ENCODE data around the gene BBS1. TPM values are rescaled to one million over a fixed set of nuclear protein-coding genes. Genes with fewer than 3 reads are reported as not detected.
A peak's percentile ranks its signal among the peaks of the same experiment; 100 is the strongest.
"Not testable (repeated sequence)": the region's sequence is repeated elsewhere in the genome, so short reads cannot be mapped to it uniquely, and the experiment has no call there.

Gene BBS1
- 14.4 and 16.4 TPM in 2 replicates for polyA plus RNA-seq (2013)

- peaks cover 2% of the 10 kb centered on the region for H3K9me3 ChIP-seq (ENCODE audit: insufficient read depth, low read depth, low read length)
- peak within 1 kb of the TSS; percentile 63 for H4K91ac ChIP-seq (ENCODE audit: low read depth, low read length)
- H3K36me3 ChIP-seq (ENCODE audit: control insufficient read depth in 1 of 2, insufficient read depth in 2 of 2, low read length in 2 of 2), result peaks cover 18 to 27% of the 10 kb centered on the region in 2 experiments
- peaks cover 2% of the 10 kb centered on the region for H3K79me1 ChIP-seq (ENCODE audit: low read length)
- H2BK12ac ChIP-seq (ENCODE audit: low read length), result no peak within 1 kb of the TSS
- WGBS (ENCODE audit: extremely low coverage, insufficient coverage, insufficient read length), result no CpG with 5 or more reads among the region's 31 CpGs
- H3K27me3 ChIP-seq (ENCODE audit: insufficient read depth, low read length), result no peaks in the 10 kb centered on the region
- peak within 1 kb of the TSS; percentile 53 for H2AFZ ChIP-seq (ENCODE audit: insufficient read depth, low read length, poor library complexity)
- H3K18ac ChIP-seq (ENCODE audit: low read length), result peak within 1 kb of the TSS; percentile 50
- H3K9ac ChIP-seq (ENCODE audit: low read length), result peak within 1 kb of the TSS; percentile 81
- peak; percentile 78 to 91 for DNase-seq
- peak within 1 kb of the TSS; percentile 26 for H3K14ac ChIP-seq (ENCODE audit: low read length)
- peak within 1 kb of the TSS; percentile 85 for H2AK5ac ChIP-seq (ENCODE audit: low read length)
- peak within 1 kb of the TSS; percentile 64 for H3K27ac ChIP-seq (ENCODE audit: low read depth, low read length)
- peaks cover 3 to 4% of the 10 kb centered on the region in 2 experiments for H3K4me1 ChIP-seq (ENCODE audit: control insufficient read depth in 1 of 2, insufficient read depth in 2 of 2, low read length in 2 of 2)
- peak within 1 kb of the TSS; percentile 86 for H4K12ac ChIP-seq (ENCODE audit: low read depth, low read length)
- H3K4ac ChIP-seq (ENCODE audit: low read depth, low read length), result peak within 1 kb of the TSS; percentile 73
- peak within 1 kb of the TSS; percentile 86 for H3K4me3 ChIP-seq (ENCODE audit: low read depth, low read length)
- H3K79me2 ChIP-seq (ENCODE audit: control insufficient read depth, insufficient read depth, low read length, poor library complexity), result peaks cover 3% of the 10 kb centered on the region
- H2BK120ac ChIP-seq (ENCODE audit: insufficient read depth, low read length, poor library complexity), result peak within 1 kb of the TSS; percentile 13
- H3K4me2 ChIP-seq (ENCODE audit: low read length), result peak within 1 kb of the TSS; percentile 84
- no peak within 1 kb of the TSS for H3K23ac ChIP-seq (ENCODE audit: low read length)
- H2BK5ac ChIP-seq (ENCODE audit: low read depth, low read length, poor library complexity), result peak within 1 kb of the TSS; percentile 24
- H4K8ac ChIP-seq (ENCODE audit: low read depth, low read length), result peak within 1 kb of the TSS; percentile 94
These were observed at the start of gene BBS1 for GRCh38 chr11:66510271-66510989. Gene BBS1 (plus strand): TSS chr11:66510635. CDS start chr11:66510660, 25 bp downstream.

GRCh38 chr11:66462010-66462409 is 48.4 kb upstream of the BBS1 start:
- Histone ChIP-seq H2AK5ac (ENCODE audit: low read length) (no peak overlapping the region), H4K12ac (ENCODE audit: low read depth, low read length) (no peak overlapping the region), H4K91ac (ENCODE audit: low read depth, low read length) (no peak overlapping the region), H3K79me2 (ENCODE audit: control insufficient read depth, insufficient read depth, low read length, poor library complexity) (peaks cover under 1% of the 10 kb centered on the region), H3K18ac (ENCODE audit: low read length) (no peak overlapping the region), H3K14ac (ENCODE audit: low read length) (no peak overlapping the region), H3K4me2 (ENCODE audit: low read length) (no peak overlapping the region), H3K36me3 (ENCODE audit: control insufficient read depth in 1 of 2, insufficient read depth in 2 of 2, low read length in 2 of 2) (no peaks in the 10 kb centered on the region), H3K4ac (ENCODE audit: low read depth, low read length) (no peak overlapping the region), H3K9ac (ENCODE audit: low read length) (no peak overlapping the region), H3K79me1 (ENCODE audit: low read length) (peaks cover 4% of the 10 kb centered on the region), H3K23ac (ENCODE audit: low read length) (no peak overlapping the region), H4K8ac (ENCODE audit: low read depth, low read length) (no peak overlapping the region), H2BK5ac (ENCODE audit: low read depth, low read length, poor library complexity) (no peak overlapping the region), H3K9me3 (ENCODE audit: insufficient read depth, low read depth, low read length) (no peaks in the 10 kb centered on the region), H3K27ac (ENCODE audit: low read depth, low read length) (no peak overlapping the region), H3K4me3 (ENCODE audit: low read depth, low read length) (no peak overlapping the region), H2AFZ (ENCODE audit: insufficient read depth, low read length, poor library complexity) (no peak overlapping the region), H2BK120ac (ENCODE audit: insufficient read depth, low read length, poor library complexity) (no peak overlapping the region), H2BK12ac (ENCODE audit: low read length) (no peak overlapping the region), H3K4me1 (ENCODE audit: control insufficient read depth in 1 of 2, insufficient read depth in 2 of 2, low read length in 2 of 2) (peaks cover 2 to 4% of the 10 kb centered on the region in 2 experiments), H3K27me3 (ENCODE audit: insufficient read depth, low read length) (no peaks in the 10 kb centered on the region)
- DNase-seq, result no peak

GRCh38 chr11:66462911-66463310 is 47.5 kb upstream of the BBS1 start:
- Histone ChIP-seq H2BK5ac (ENCODE audit: low read depth, low read length, poor library complexity) (no peak overlapping the region), H3K9ac (ENCODE audit: low read length) (no peak overlapping the region), H3K4me2 (ENCODE audit: low read length) (no peak overlapping the region), H3K27ac (ENCODE audit: low read depth, low read length) (no peak overlapping the region), H4K8ac (ENCODE audit: low read depth, low read length) (no peak overlapping the region), H3K36me3 (ENCODE audit: control insufficient read depth in 1 of 2, insufficient read depth in 2 of 2, low read length in 2 of 2) (no peaks in the 10 kb centered on the region), H3K4me3 (ENCODE audit: low read depth, low read length) (no peak overlapping the region), H3K79me2 (ENCODE audit: control insufficient read depth, insufficient read depth, low read length, poor library complexity) (peaks cover 4% of the 10 kb centered on the region), H3K18ac (ENCODE audit: low read length) (no peak overlapping the region), H2BK120ac (ENCODE audit: insufficient read depth, low read length, poor library complexity) (no peak overlapping the region), H3K79me1 (ENCODE audit: low read length) (peaks cover 9% of the 10 kb centered on the region), H3K4ac (ENCODE audit: low read depth, low read length) (no peak overlapping the region), H2AK5ac (ENCODE audit: low read length) (no peak overlapping the region), H3K9me3 (ENCODE audit: insufficient read depth, low read depth, low read length) (no peaks in the 10 kb centered on the region), H3K27me3 (ENCODE audit: insufficient read depth, low read length) (no peaks in the 10 kb centered on the region), H3K4me1 (ENCODE audit: control insufficient read depth in 1 of 2, insufficient read depth in 2 of 2, low read length in 2 of 2) (peaks cover 9 to 11% of the 10 kb centered on the region in 2 experiments), H2BK12ac (ENCODE audit: low read length) (no peak overlapping the region), H2AFZ (ENCODE audit: insufficient read depth, low read length, poor library complexity) (no peak overlapping the region), H4K12ac (ENCODE audit: low read depth, low read length) (no peak overlapping the region), H3K23ac (ENCODE audit: low read length) (no peak overlapping the region), H3K14ac (ENCODE audit: low read length) (no peak overlapping the region), H4K91ac (ENCODE audit: low read depth, low read length) (no peak overlapping the region)
- DNase-seq, result no peak
- no CpG with 5 or more reads among the region's 3 CpGs for WGBS (ENCODE audit: extremely low coverage, insufficient coverage, insufficient read length)

GRCh38 chr11:66464116-66464515 is 46.3 kb upstream of the BBS1 start:
- H3K4ac ChIP-seq (ENCODE audit: low read depth, low read length); H4K8ac ChIP-seq (ENCODE audit: low read depth, low read length); H2BK5ac ChIP-seq (ENCODE audit: low read depth, low read length, poor library complexity); H3K4me3 ChIP-seq (ENCODE audit: low read depth, low read length); H2BK12ac ChIP-seq (ENCODE audit: low read length); H3K9ac ChIP-seq (ENCODE audit: low read length); H2AFZ ChIP-seq (ENCODE audit: insufficient read depth, low read length, poor library complexity); H2BK120ac ChIP-seq (ENCODE audit: insufficient read depth, low read length, poor library complexity); H3K23ac ChIP-seq (ENCODE audit: low read length); H2AK5ac ChIP-seq (ENCODE audit: low read length); H3K79me2 ChIP-seq (ENCODE audit: control insufficient read depth, insufficient read depth, low read length, poor library complexity); H3K9me3 ChIP-seq (ENCODE audit: insufficient read depth, low read depth, low read length); H3K14ac ChIP-seq (ENCODE audit: low read length); H3K36me3 ChIP-seq (ENCODE audit: control insufficient read depth in 1 of 2, insufficient read depth in 2 of 2, low read length in 2 of 2); H3K79me1 ChIP-seq (ENCODE audit: low read length); H3K27me3 ChIP-seq (ENCODE audit: insufficient read depth, low read length); DNase-seq; H4K91ac ChIP-seq (ENCODE audit: low read depth, low read length); H3K18ac ChIP-seq (ENCODE audit: low read length); H3K4me2 ChIP-seq (ENCODE audit: low read length); H4K12ac ChIP-seq (ENCODE audit: low read depth, low read length); H3K27ac ChIP-seq (ENCODE audit: low read depth, low read length): not testable (repeated sequence)
- WGBS (ENCODE audit: extremely low coverage, insufficient coverage, insufficient read length), result no CpG with 5 or more reads among the region's 5 CpGs
- peaks cover 11 to 13% of the 10 kb centered on the region in 2 experiments for H3K4me1 ChIP-seq (ENCODE audit: control insufficient read depth in 1 of 2, insufficient read depth in 2 of 2, low read length in 2 of 2)
